Measurements from ENCODE around the gene DCST2.

Gene DCST2

DNA sequence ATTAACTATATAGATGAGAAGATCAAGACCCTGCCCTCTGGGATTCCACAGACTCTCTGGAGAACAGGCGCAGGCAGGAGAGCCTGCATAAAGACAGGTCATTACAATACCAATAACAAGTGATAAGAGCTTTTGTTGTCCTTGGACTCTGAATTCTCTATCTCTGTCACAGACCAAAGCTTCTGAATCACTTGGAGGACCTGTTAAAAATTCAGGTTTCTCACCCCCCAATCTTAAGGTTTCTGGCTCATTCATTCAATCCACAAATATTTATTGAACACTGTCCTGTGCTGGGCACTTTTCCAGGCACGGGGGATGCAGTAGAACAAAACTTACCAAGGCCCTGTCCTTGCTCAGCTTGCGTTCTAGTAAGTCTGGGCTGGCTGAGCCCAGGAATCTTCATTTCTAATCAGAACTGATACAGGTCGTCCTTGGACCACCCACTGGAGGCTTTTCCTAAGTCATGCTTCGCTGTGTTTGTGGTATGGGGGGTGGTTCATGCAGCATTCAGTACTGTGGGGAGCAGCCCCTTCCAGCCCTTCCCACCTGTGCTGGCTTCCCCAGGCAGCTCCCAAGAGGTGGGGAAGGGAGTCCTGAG lies 31.4 kb upstream of the DCST2 start:
- TF ChIP-seq, protein P1, sequence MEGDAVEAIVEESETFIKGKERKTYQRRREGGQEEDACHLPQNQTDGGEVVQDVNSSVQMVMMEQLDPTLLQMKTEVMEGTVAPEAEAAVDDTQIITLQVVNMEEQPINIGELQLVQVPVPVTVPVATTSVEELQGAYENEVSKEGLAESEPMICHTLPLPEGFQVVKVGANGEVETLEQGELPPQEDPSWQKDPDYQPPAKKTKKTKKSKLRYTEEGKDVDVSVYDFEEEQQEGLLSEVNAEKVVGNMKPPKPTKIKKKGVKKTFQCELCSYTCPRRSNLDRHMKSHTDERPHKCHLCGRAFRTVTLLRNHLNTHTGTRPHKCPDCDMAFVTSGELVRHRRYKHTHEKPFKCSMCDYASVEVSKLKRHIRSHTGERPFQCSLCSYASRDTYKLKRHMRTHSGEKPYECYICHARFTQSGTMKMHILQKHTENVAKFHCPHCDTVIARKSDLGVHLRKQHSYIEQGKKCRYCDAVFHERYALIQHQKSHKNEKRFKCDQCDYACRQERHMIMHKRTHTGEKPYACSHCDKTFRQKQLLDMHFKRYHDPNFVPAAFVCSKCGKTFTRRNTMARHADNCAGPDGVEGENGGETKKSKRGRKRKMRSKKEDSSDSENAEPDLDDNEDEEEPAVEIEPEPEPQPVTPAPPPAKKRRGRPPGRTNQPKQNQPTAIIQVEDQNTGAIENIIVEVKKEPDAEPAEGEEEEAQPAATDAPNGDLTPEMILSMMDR (IDR thresholded peaks at IDR 0.05): no peak

DNA sequence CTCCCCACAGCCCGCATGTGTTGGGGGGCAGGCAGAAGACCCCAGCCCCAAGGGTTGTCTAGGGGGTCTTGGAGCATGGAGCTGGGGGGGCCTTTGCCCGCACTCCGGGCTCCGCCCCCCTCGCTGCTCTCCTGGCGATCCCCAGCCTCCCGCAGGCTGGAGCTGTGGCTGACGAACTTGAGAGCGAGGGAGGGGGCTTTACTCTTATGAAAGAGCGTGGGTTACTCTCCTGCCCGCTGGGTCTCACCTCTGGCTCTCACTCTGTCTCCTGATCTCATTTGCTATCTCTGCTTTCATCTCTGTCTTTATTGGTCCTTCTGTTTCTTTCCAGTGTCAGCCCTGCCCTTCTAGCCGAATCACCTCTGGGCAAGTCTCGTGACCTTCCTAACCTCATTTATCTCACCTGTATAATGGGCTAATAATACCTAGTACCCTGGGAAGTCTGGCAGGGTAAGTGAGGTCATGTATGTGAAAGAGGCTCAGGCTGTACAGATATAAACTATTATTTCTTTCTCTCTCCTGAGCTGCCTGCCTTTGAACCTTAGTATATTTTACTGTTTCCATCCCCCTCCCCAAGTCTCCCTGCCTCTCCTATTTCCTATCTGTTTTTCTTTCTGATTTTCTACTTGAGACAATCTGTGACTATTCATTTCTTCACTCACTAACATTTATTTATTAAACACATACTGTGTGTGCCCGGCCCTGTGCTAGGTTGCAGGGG lies 30.7 kb upstream of the DCST2 start:
- TF ChIP-seq, protein P1 (IDR thresholded peaks at IDR 0.05): no peak

DNA sequence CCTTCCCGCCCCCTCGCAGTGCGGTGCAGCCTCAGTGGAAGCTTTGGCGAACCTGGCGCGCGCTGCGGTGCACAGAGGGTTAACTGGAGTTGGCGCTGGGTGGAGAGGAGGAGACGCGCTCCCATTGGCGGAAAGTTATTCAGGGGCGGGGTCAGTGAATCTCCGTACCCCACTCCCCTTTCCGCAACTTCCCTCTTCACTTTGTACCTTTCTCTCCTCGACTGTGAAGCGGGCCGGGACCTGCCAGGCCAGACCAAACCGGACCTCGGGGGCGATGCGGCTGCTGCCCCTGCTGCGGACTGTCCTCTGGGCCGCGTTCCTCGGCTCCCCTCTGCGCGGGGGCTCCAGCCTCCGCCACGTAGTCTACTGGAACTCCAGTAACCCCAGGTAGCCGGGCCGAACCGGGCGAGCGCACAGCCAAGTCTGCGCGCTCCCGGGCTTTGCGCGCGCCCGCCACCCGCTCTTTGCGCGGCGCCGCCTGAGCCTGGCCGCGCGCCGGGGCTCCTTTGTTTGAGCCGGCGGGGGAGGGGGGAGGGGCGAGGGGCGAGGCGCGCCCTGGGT lies 30.0 kb upstream of the DCST2 start, which contains the start of gene EFNA4:
Gene EFNA4, plus strand, starts transcription at position 191 of the 561 bp plus-strand sequence. Its CDS starts 84 bp downstream, at position 275.
- TF ChIP-seq, protein P1 (IDR thresholded peaks at IDR 0.05): no peak

DNA sequence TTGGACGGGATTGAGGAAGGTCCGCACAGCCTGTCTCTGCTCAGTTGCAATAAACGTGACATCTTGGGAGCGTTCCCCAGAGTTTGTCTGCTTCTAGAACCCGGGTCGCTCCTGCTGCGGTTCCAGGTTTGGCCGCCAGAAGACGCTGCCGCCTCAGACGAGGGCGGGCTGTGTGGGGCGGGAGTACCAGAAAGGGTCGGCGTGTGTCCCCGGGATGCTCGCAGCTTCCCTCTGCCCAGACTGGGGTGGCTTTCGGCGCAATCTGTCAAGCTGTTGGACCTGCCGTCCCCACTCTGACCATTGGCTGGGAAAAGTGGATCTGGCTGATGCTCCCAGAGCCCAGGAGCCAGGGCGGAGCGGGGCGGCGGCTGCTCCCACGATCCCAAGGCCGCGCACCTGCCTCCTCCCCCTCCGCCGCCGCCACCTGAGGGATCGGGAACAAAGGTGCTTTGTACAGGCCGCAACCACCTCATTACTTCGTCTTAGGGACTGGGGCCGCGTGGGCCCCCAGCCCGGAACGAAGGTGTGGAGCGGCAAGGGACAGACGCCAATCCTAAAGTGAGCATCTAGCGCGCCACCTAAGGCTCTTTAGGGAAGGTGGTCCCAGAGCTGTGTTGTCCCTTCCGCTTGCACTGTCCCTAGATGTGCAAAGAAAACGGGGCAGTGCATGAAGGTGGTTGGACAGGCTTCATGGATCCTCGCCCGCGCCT lies 29.3 kb upstream of the DCST2 start:
- TF ChIP-seq, protein P1 (IDR thresholded peaks at IDR 0.05): no peak

DNA sequence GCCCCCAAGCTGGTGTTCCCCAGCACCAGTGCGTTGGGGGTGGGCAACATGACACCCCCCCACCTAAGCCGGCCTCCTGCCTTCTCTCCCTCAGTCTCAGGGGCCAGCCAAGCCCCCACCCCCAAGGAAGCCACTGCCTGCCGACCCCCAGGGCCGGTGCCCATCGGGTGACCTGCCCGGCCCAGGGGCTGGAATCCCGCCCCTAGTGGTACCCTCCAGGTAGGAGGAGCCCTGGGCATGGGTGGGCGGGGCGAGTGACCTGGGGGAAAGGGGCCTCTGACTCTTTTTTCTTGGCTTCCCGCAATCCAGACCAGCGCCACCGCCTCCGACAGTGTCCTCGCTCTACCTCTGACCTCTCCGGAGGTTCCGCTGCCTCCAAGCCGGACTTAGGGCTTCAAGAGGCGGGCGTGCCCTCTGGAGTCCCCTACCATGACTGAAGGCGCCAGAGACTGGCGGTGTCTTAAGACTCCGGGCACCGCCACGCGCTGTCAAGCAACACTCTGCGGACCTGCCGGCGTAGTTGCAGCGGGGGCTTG lies 28.6 kb upstream of the DCST2 start:
- TF ChIP-seq, protein P1 (IDR thresholded peaks at IDR 0.05): no peak

DNA sequence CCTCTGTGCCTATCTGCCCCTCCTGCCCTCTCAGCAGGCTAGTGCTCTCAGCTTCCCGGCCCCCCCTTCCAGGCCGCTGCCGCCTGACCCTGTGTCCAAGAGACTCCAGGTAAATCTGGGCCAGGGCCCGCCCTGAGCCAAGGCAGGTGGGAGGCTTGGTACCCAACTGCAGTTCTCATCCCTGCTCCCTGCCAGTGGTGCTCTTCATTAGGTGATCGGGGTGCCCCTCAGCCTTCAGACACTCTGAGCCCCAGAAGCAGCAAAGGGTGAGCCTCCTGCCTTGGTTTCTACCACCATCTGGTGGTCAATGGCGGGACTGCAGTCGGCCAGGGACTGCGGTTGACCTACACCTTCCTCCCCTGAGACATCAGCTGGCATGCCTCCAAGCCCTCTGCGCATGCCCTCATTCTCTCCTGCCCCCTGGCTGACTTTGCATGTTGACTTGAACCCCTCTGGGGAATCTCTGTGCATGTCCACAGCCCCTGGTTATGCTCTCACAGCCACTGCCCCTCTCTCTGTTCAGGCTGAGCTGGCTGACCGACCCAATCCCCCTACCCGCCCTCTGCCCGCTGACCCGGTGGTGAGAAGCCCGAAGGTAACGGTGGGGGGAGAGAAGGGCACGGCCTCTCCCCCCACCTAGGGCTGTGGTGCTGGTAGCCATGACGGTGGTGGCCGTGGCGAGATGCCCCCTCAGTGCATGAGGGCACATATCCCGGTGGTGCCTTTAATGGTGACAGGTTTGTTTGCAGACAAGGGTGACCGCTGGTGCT lies 28.0 kb upstream of the DCST2 start:
- TF ChIP-seq, protein P1 (IDR thresholded peaks at IDR 0.05): peak; percentile 99

DNA sequence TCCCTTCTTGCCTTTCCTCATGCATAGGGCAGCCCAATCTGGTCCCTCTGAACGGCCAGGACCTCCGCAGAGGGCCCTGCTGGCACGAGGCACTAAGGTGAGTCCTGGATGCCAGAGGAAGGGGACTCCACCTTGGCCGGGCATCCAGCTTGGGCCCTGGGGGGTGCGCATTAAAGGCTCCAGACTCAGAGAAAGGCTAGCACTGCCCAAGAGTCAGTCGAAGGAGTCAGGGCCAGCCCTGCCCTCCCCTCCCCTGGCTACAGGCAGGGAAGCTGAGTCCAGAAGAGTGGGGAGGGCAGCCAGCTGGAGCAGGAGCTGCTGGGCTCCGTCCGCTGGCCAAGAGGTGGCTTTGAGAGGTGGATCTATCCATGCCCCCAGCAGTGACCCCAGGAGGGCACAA lies 27.2 kb upstream of the DCST2 start:
- TF ChIP-seq, protein P1 (IDR thresholded peaks at IDR 0.05): no peak

Data from LNCAP (cell line).